K562 (cell line): Measurements from ENCODE around the gene SLC2A9.

Source experiments
- BMI1 ChIP-seq: fragments of 150-350 bp; IDR thresholded peaks from 2 replicates; pipeline ENCODE4 v1.6.1; 2014; ENCODE audit warnings: low read length
- CREM ChIP-seq: IDR thresholded peaks from 2 replicates; pipeline ENCODE4 v1.6.1; 2014; ENCODE audit warnings: antibody characterized with exemption, low read depth
- CTCF ChIP-seq, 3 experiments: IDR thresholded peaks in 2 of 3; conservative IDR thresholded peaks in 1 of 3; 2 replicates each; pipeline ENCODE4 v1.5.1; 2011 to 2012; ENCODE audit warnings: low read length in 3 of 3, mild to moderate bottlenecking in 3 of 3, control low read depth in 2 of 3, improper control_type of control experiment in 1 of 3, inconsistent platforms in 1 of 3, low read depth in 1 of 3, mixed read lengths in 1 of 3, moderate library complexity in 1 of 3; ENCODE audit not compliant: insufficient read depth in 2 of 3
- ELF1 ChIP-seq: fragments of 200-800 bp; sonication (Bioruptor generic); IDR thresholded peaks from 2 replicates; pipeline ENCODE4 v1.6.1; 2016; ENCODE audit warnings: missing genetic modification characterization, missing compliant biosample characterization
- MLX ChIP-seq, 2 experiments: fragments of 450-650 bp in 1 of 2; sonication (generic) in 1 of 2; formaldehyde crosslinking; conservative IDR thresholded peaks; 2 replicates each; pipeline versions ENCODE4 v1.4.0 to v1.8.1; 2020 to 2022; ENCODE audit warnings: mild to moderate bottlenecking in 1 of 2, missing genetic modification reagents in 1 of 2
- RCOR1 ChIP-seq, 2 experiments: IDR thresholded peaks; 2 replicates each; pipeline ENCODE4 v1.6.1; 2012; ENCODE audit warnings: low read depth in 2 of 2, low read length in 2 of 2, borderline replicate concordance in 1 of 2, improper control_type of control experiment in 1 of 2
- ZFP30 ChIP-seq: fragments of 250-450 bp; sonication (Bioruptor Pico); IDR thresholded peaks from 2 replicates; pipeline ENCODE4 v1.8.0; 2022; ENCODE audit warnings: moderate library complexity, mild to moderate bottlenecking, inconsistent platforms, borderline replicate concordance

GRCh38 chr4:10069075-10069642 lies 47.9 kb upstream of the SLC2A9 start:
- TF ChIP-seq CTCF (IDR thresholded peaks at IDR 0.05 in 2 of 3, conservative IDR thresholded peaks at IDR 0.05 in 1 of 3; ENCODE audit: insufficient read depth in 2 of 3, low read depth in 1 of 3, low read length in 3 of 3) (no peak), ELF1 (tag) (no peak), MLX (CRISPR knock-in tag; conservative IDR thresholded peaks at IDR 0.05) (no peak), BMI1 (no peak), RCOR1 (IDR thresholded peaks at IDR 0.05; ENCODE audit: borderline replicate concordance in 1 of 2, low read depth in 2 of 2, low read length in 2 of 2) (no peak; a peak in 1 of 4 replicates), ZFP30 (CRISPR knock-in tag) (no peak), CREM (no peak)
